Panc1 (cell line): ENCODE results near the gene MKLN1. TPM values are rescaled to one million over a fixed set of nuclear protein-coding genes. Genes with fewer than 3 reads are reported as not detected.

ENCODE experiments used
- ATAC-seq: fragments of 200-7000 bp; cut with Tn5 transposase; 2 replicates; pipeline ENCODE4 v1.9.1; 2020; ENCODE audit warnings: mild to moderate bottlenecking, moderate library complexity
- BruUV-seq: library from RNA; stranded (reverse); fragments of 400-500 nt; replicated peaks from 2 replicates; lab custom pipeline; 2021; lab: Mats Ljungman, UMichigan
- CTCF ChIA-PET: fragments of 300-600 bp; sonication (Branson Sonifier 250); formaldehyde crosslinking; loops from one replicate; lab custom pipeline; 2022; ENCODE audit warnings: antibody characterized with exemption; lab: Charles Lee
- POLR2A ChIA-PET: fragments of 300-600 bp; sonication (Branson Sonifier 250); formaldehyde crosslinking; loops from one replicate; lab custom pipeline; 2022; ENCODE audit warnings: antibody characterized with exemption; lab: Charles Lee
- DNase-seq: peaks from one replicate; pipeline ENCODE4 v3.0.0-alpha.2; 2010; ENCODE audit warnings: low read depth, low spot score
- H3K27ac ChIP-seq: 2 replicates; pipeline ENCODE4 v1.5.1; 2011; ENCODE audit warnings: mild to moderate bottlenecking, low read length, inconsistent platforms
- H3K27me3 ChIP-seq: fragments of 200-500 bp; sonication (Bioruptor generic); 2 replicates; pipeline ENCODE4 v1.6.0; 2014; ENCODE audit warnings: low read length, inconsistent platforms; ENCODE audit not compliant: control insufficient read depth, insufficient read depth
- H3K36me3 ChIP-seq: fragments of 200-500 bp; sonication (Bioruptor generic); 2 replicates; pipeline ENCODE4 v1.5.1; 2014; ENCODE audit warnings: inconsistent platforms, mild to moderate bottlenecking, low read length, moderate library complexity; ENCODE audit not compliant: control insufficient read depth, insufficient read depth
- H3K4me1 ChIP-seq: 2 replicates; pipeline ENCODE4 v1.5.1; 2011; ENCODE audit warnings: inconsistent platforms, mild to moderate bottlenecking, low read length, moderate library complexity; ENCODE audit not compliant: control insufficient read depth, insufficient read depth
- H3K4me3 ChIP-seq, 2 experiments: 2 replicates each; pipeline ENCODE4 v1.5.1; 2011 to 2012; ENCODE audit warnings: low read depth in 2 of 2, low read length in 2 of 2, mild to moderate bottlenecking in 2 of 2, inconsistent platforms in 1 of 2, moderate library complexity in 1 of 2
- H3K9me3 ChIP-seq: fragments of 200-500 bp; sonication (Bioruptor generic); 2 replicates; pipeline ENCODE4 v1.5.1; 2014; ENCODE audit warnings: low read depth, mild to moderate bottlenecking, inconsistent platforms, low read length, moderate library complexity; ENCODE audit not compliant: control insufficient read depth, insufficient read depth
- POLR2AphosphoS5 ChIP-seq: IDR thresholded peaks from 2 replicates; pipeline ENCODE4 v1.6.1; 2012; ENCODE audit warnings: mild to moderate bottlenecking, low read depth, low read length, moderate library complexity
- SIN3A ChIP-seq: IDR thresholded peaks from 2 replicates; pipeline ENCODE4 v1.6.1; 2012; ENCODE audit warnings: low read depth, mild to moderate bottlenecking, low read length, moderate library complexity, borderline replicate concordance; ENCODE audit not compliant: insufficient read depth
- TCF7L2 ChIP-seq: IDR thresholded peaks from 2 replicates; pipeline ENCODE4 v1.6.1; 2011; ENCODE audit warnings: mild to moderate bottlenecking, low read depth, low read length, inconsistent platforms
- in situ Hi-C: cut with HindIII; loops from 2 replicates; pipeline ENCODE4 v1.10.0; 2016; ENCODE audit warnings: low sequenced_read_pairs, low pct_unique_long_range_greater_than_20kb
- intact Hi-C: fragments of 100-400 bp; cut with micrococcal nuclease; formaldehyde crosslinking; loops from one replicate; pipeline ENCODE4 v1.10.0; 2022; ENCODE audit not compliant: unreplicated experiment
- total RNA-seq: library from RNA; stranded (reverse); gene quantifications from one replicate; pipeline ENCODE4 v1.2.1, GENCODE V29; 2021; ENCODE audit not compliant: unreplicated experiment
- TF ChIP-seq, protein P1 (sequence below): fragments of 450-650 bp; IDR thresholded peaks from 2 replicates; pipeline ENCODE4 v1.5.1; 2017; ENCODE audit warnings: mild to moderate bottlenecking
- TF ChIP-seq, protein P2 (sequence below), 2 experiments: IDR thresholded peaks; 2 replicates each; pipeline ENCODE4 v1.6.1; 2011 to 2012; ENCODE audit warnings: low read depth in 2 of 2, control low read depth in 1 of 2, low read length in 1 of 2, mild to moderate bottlenecking in 1 of 2, moderate library complexity in 1 of 2; ENCODE audit not compliant: insufficient read depth in 1 of 2

Gene MKLN1
- total RNA-seq, 1 experiment from 2014 or later, result 46.4 TPM

DNA sequence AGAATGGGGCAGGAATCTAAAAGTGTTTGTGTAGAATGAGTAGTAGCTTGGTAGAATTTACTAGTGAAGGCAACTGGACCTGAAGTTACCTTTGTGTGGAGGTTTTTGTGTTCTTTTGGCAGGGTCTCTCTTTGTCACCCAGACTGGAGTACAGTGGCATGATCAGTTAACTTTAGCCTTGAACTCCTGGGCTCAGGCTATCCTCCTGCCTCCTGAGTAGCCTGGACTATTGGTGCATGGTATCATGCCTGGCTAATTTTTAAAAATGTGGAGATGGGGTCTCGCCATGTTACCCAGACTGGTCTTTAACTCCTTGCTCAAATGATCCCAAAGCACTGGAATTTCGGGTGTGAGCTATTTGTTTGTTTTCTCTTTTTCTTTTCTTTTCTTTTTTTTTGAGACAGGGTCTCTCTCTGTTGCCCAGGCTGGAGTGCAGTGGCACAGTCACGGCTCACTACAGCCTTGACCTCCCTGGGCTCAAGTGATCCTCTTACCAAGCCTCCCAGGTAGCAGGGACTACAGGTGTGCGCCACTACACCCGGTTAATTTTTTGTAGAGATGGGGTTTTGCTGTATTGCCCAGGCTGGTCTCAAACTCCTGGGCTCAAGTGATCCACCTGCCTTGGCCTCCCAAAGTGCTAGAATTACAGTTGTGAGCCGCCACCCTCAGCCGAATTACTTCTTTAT lies 76.7 kb downstream of the MKLN1 start:
- Histone ChIP-seq H3K27me3 (no peaks in the 10 kb centered on the region), H3K27ac (no peak overlapping the region), H3K4me3 (no peak overlapping the region), H3K4me1 (peaks cover 5% of the 10 kb centered on the region; the same call in 1 of the 2 replicates), H3K36me3 (peaks cover 4% of the 10 kb centered on the region), H3K9me3 (0 out of 2 replicates have a peak, but pooled peaks cover 4% of the 10 kb centered on the region)
- TF ChIP-seq, protein P1, sequence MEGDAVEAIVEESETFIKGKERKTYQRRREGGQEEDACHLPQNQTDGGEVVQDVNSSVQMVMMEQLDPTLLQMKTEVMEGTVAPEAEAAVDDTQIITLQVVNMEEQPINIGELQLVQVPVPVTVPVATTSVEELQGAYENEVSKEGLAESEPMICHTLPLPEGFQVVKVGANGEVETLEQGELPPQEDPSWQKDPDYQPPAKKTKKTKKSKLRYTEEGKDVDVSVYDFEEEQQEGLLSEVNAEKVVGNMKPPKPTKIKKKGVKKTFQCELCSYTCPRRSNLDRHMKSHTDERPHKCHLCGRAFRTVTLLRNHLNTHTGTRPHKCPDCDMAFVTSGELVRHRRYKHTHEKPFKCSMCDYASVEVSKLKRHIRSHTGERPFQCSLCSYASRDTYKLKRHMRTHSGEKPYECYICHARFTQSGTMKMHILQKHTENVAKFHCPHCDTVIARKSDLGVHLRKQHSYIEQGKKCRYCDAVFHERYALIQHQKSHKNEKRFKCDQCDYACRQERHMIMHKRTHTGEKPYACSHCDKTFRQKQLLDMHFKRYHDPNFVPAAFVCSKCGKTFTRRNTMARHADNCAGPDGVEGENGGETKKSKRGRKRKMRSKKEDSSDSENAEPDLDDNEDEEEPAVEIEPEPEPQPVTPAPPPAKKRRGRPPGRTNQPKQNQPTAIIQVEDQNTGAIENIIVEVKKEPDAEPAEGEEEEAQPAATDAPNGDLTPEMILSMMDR, result no peak
- TF ChIP-seq POLR2AphosphoS5 (no peak), TCF7L2 (no peak), SIN3A (no peak)
- TF ChIP-seq, protein P2, sequence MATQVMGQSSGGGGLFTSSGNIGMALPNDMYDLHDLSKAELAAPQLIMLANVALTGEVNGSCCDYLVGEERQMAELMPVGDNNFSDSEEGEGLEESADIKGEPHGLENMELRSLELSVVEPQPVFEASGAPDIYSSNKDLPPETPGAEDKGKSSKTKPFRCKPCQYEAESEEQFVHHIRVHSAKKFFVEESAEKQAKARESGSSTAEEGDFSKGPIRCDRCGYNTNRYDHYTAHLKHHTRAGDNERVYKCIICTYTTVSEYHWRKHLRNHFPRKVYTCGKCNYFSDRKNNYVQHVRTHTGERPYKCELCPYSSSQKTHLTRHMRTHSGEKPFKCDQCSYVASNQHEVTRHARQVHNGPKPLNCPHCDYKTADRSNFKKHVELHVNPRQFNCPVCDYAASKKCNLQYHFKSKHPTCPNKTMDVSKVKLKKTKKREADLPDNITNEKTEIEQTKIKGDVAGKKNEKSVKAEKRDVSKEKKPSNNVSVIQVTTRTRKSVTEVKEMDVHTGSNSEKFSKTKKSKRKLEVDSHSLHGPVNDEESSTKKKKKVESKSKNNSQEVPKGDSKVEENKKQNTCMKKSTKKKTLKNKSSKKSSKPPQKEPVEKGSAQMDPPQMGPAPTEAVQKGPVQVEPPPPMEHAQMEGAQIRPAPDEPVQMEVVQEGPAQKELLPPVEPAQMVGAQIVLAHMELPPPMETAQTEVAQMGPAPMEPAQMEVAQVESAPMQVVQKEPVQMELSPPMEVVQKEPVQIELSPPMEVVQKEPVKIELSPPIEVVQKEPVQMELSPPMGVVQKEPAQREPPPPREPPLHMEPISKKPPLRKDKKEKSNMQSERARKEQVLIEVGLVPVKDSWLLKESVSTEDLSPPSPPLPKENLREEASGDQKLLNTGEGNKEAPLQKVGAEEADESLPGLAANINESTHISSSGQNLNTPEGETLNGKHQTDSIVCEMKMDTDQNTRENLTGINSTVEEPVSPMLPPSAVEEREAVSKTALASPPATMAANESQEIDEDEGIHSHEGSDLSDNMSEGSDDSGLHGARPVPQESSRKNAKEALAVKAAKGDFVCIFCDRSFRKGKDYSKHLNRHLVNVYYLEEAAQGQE (IDR thresholded peaks at IDR 0.05; ENCODE audit: insufficient read depth in 1 of 2, low read depth in 2 of 2, low read length in 1 of 2), result no peak
- ChIA-PET POLR2A (no interaction called here), CTCF (no interaction called here)
- in situ Hi-C loops, result no loop called here
- ATAC-seq (no peak), DNase-seq (no peak)
- no TSS peak for BruUV-seq
- intact Hi-C loops, result no loop called here

- in situ Hi-C loops, result no loop called here
- DNase-seq (no peak), ATAC-seq (no peak)
- no peaks in the 10 kb centered on the region for H3K27me3 ChIP-seq
- H3K9me3 ChIP-seq, result no peaks in the 10 kb centered on the region
- no peaks in the 10 kb centered on the region; the same call in 1 of the 2 replicates for H3K4me1 ChIP-seq
- H3K36me3 ChIP-seq, result peaks cover 10% of the 10 kb centered on the region; the same call in 1 of the 2 replicates
- TF ChIP-seq TCF7L2 (no peak), POLR2AphosphoS5 (no peak), SIN3A (no peak)
- TF ChIP-seq, protein P2 (IDR thresholded peaks at IDR 0.05; ENCODE audit: insufficient read depth in 1 of 2, low read depth in 2 of 2, low read length in 1 of 2), result no peak
- TF ChIP-seq, protein P1, result no peak
- POLR2A ChIA-PET, result no interaction called here
- BruUV-seq, result no TSS peak
- no peak overlapping the region for H3K4me3 ChIP-seq
- CTCF ChIA-PET, result no interaction called here
- intact Hi-C loops, result no loop called here
- no peak overlapping the region for H3K27ac ChIP-seq
These were observed 81.6 kb downstream of the MKLN1 start for GRCh38 chr7:131409129-131409766.
